Tibial artery (tissue), 4 donors: ENCODE measurements around the gene MALRD1.

Source experiments
- DNase-seq, 2 donors: peaks; one replicate each; pipeline ENCODE4 v3.0.0-alpha.2; 2019
- H3K27ac ChIP-seq, 2 donors: fragments of 200-600 bp; sonication (generic) in 1 of 2; 1 replicate in 1 of 2; 2 replicates in 1 of 2; pipeline ENCODE4 v1.5.1; 2018 to 2019; ENCODE audit warnings: mild to moderate bottlenecking in 1 of 2
- H3K27me3 ChIP-seq, 2 donors: fragments of 200-600 bp; sonication (generic) in 1 of 2; one replicate each; pipeline versions ENCODE4 v1.5.1 to v1.6.0; 2016 to 2019
- H3K36me3 ChIP-seq, 3 donors: fragments of 200-600 bp; sonication (generic) in 2 of 3; one replicate each; pipeline ENCODE4 v1.5.1; 2016 to 2019; ENCODE audit warnings: mild to moderate bottlenecking in 2 of 3
- H3K4me1 ChIP-seq, 4 donors: fragments of 200-600 bp; sonication (generic) in 2 of 4; 1 replicate in 3 of 4; 2 replicates in 1 of 4; pipeline ENCODE4 v1.5.1; 2016 to 2019
- H3K4me3 ChIP-seq, 2 donors: fragments of 200-600 bp; sonication (generic) in 1 of 2; 1 replicate in 1 of 2; 2 replicates in 1 of 2; pipeline ENCODE4 v1.5.1; 2018 to 2019; ENCODE audit warnings: mild to moderate bottlenecking in 2 of 2
- H3K9me3 ChIP-seq, 3 donors: fragments of 200-600 bp; sonication (generic) in 1 of 3; one replicate each; pipeline ENCODE4 v1.5.1; 2016 to 2019
- CTCF ChIP-seq, 2 experiments: fragments of 200-600 bp in 1 of 2; fragments of 450-650 bp in 1 of 2; IDR thresholded peaks; one replicate each; pipeline ENCODE4 v1.5.1; 2017 to 2019; ENCODE audit warnings: antibody characterized with exemption in 2 of 2, mild to moderate bottlenecking in 1 of 2, moderate library complexity in 1 of 2
- intact Hi-C: fragments of 100-400 bp; cut with DNase I; formaldehyde crosslinking; loops from one replicate; pipeline ENCODE4 v1.15.0; 2023; ENCODE audit warnings: low total_unique reads

MALRD1 gene

GRCh38 chr10:19098803-19099202, 50.2 kb downstream of the MALRD1 start:
- DNase-seq: no peak
- no peak overlapping the region for H3K27ac ChIP-seq
- no peaks in the 10 kb centered on the region for H3K27me3 ChIP-seq
- no peaks in the 10 kb centered on the region for H3K36me3 ChIP-seq
- no peak for TF ChIP-seq CTCF (IDR thresholded peaks at IDR 0.05)
- no peak overlapping the region for H3K4me3 ChIP-seq
- H3K4me1 ChIP-seq: no peaks in the 10 kb centered on the region
- intact Hi-C loops: no loop called here
- no peaks in the 10 kb centered on the region for H3K9me3 ChIP-seq

- no peak overlapping the region for H3K4me3 ChIP-seq
- no peaks in the 10 kb centered on the region for H3K36me3 ChIP-seq
- intact Hi-C loops: no loop called here
- H3K9me3 ChIP-seq: peaks cover 0 to 10% (median 0%) of the 10 kb centered on the region in 3 donors
- TF ChIP-seq CTCF (IDR thresholded peaks at IDR 0.05): no peak
- H3K27ac ChIP-seq: no peak overlapping the region
- DNase-seq: no peak
- H3K27me3 ChIP-seq: no peaks in the 10 kb centered on the region
- H3K4me1 ChIP-seq: peaks cover 0 to 12% (median 0%) of the 10 kb centered on the region in 4 donors
Measured at GRCh38 chr10:19107406-19107805, 58.8 kb downstream of the MALRD1 start.

GRCh38 chr10:19111501-19112267, 63.1 kb downstream of the MALRD1 start:
- DNase-seq: no peak
- Histone ChIP-seq H3K27ac (no peak overlapping the region), H3K4me3 (no peak overlapping the region), H3K4me1 (peaks cover 0 to 12% (median 0%) of the 10 kb centered on the region in 4 donors), H3K36me3 (no peaks in the 10 kb centered on the region), H3K9me3 (peaks cover 0 to 10% (median 0%) of the 10 kb centered on the region in 3 donors), H3K27me3 (no peaks in the 10 kb centered on the region)
- intact Hi-C loops: no loop called here
- TF ChIP-seq CTCF (IDR thresholded peaks at IDR 0.05): no peak

- Histone ChIP-seq H3K4me1 (no peaks in the 10 kb centered on the region), H3K27me3 (no peaks in the 10 kb centered on the region), H3K9me3 (no peaks in the 10 kb centered on the region), H3K27ac (no peak overlapping the region), H3K36me3 (no peaks in the 10 kb centered on the region), H3K4me3 (no peak overlapping the region)
- no peak for TF ChIP-seq CTCF (IDR thresholded peaks at IDR 0.05)
- intact Hi-C loops: no loop called here
- no peak for DNase-seq
Measured at GRCh38 chr10:19117438-19117837, 68.8 kb downstream of the MALRD1 start.

- no peak for DNase-seq
- no peak for TF ChIP-seq CTCF (IDR thresholded peaks at IDR 0.05)
- Histone ChIP-seq H3K4me1 (no peaks in the 10 kb centered on the region), H3K27ac (no peak overlapping the region), H3K4me3 (no peak overlapping the region), H3K36me3 (no peaks in the 10 kb centered on the region), H3K9me3 (no peaks in the 10 kb centered on the region), H3K27me3 (no peaks in the 10 kb centered on the region)
- intact Hi-C loops: no loop called here
Measured at GRCh38 chr10:19119191-19119590, 70.6 kb downstream of the MALRD1 start.
